ENCODE data around the gene CEP97.
A peak's percentile ranks its signal among the peaks of the same experiment; 100 is the strongest.
"Not testable (repeated sequence)": the region's sequence is repeated elsewhere in the genome, so short reads cannot be mapped to it uniquely, and the experiment has no call there.

CEP97 gene

DNA sequence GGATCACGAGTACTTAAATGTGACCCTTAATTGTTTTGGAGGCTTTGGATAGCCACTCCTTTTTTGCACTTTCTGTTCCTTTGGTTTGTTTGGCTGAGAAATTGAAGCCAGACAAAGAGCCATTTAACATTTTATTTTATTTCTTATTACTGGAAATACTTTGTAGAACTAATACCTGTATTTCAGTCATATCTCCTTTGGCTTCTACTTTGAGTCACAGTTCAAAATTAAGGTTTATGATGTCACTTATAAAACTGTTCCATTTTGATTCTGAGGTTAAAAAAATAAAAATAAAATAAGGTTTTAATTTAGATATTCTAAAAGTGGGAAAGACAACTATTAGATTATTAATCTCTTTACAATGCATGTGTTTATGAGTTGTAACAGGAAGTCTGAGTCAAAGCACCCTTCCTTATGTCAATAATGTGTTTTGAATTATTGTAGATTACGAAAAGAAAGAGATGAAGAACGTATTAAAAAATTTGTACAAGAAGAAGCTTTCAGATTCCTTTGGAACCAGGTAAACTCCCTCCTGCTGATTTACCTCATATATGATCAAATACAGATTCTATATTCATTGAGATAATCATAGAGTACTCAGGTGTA, 37.7 kb downstream of the CEP97 start:
- DNase-seq (ENCODE audit: low spot score) = no peak

DNA sequence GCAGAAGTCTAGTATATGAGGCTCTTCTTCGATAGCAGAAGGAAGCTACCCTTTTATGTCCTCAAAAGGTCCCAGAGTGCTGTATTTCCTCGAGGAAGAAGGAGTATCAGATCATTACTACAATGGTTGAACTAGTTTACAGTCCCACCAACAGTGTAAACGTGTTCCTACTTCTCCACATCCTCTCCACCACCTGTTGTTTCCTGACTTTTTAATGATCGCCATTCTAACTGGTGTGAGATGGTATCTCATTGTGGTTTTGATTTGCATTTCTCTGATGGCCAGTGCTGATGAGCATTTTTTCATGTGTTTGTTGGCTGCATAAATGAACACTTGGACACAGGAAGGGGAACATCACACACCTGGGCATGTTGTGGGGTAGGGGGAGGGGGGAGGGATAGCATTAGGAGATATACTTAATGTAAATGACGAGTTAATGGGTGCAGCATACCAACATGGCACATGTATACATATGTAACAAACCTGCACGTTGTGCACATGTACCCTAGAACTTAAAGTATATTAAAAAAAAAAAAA, 53.4 kb downstream of the CEP97 start:
- DNase-seq (ENCODE audit: low spot score) = not testable (repeated sequence)

DNA sequence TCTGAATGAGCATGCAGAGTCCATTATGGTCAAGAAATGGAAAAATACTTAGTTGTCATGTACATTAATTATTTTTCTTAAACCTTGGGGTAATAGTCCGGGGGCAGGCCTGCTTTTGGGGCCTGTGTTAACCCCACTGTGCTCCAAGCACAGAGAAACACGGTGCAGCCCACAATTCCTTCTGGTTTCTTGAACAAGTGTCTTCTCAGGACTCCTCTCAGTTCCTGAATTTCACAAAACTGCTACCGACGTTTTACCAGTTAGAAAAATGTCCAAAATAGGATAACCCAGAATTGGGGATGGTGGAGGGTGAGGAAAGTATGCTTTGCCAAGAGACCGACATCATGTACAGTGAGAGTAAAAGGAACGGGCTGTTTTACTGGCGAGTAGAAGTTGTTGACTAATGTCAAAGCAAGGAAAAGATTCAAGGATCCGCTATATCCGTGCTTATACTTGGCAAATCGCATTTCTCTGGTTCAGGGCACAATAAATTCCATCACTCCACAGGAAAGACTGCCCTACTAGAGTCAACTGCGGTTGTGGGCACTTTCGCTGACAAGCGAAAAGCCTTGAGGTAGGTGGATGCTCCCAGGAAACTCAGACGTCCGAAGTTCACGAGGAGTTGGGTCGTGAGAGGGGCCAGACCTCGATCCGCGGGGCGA, 54.1 kb downstream of the CEP97 start:
- DNase-seq (ENCODE audit: low spot score) = no peak

DNA sequence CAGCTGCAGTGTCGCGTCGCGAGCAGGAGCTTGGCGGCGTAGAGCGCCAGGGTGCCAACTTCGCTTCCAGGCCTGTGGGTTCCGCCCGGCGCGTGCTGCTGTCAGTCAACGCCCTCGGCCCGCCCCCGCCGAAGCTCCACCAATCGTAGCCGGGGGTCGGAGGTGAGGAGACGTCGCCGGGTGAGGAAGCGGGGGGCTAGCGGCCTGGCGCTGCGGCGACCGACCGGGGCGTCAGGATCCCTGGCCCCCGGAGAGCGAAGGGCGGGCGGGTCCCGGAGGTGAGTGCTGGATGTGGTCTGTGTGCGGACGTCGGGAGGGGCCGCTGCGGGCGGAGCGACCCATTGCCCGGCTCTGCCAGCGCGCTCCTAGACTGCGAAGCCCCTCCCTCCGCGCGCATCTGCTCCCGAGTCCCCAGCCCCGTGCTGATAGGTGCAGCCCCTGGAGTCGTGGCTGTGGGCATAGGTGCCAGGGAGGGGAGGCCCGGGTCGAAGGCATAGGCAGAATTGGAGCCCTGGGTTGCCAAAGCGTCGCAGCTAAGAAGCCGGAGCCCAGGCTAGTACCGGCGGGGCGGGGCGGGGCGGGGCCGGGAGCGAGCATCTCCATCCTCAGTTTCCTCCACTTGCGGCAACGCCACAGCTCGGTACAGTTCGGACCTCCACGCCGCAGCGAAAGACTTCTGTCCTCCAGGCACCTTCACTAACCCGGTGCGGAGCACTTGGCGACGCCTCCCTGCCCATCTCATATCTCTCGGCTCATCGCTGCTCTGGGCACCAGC, 54.8 kb downstream of the CEP97 start, which contains the start of gene NXPE3:
Gene NXPE3 (plus strand): TSS at position 165 of the 775 bp plus-strand sequence. CDS start 6,386 bp downstream, outside the sequence.
- DNase-seq (ENCODE audit: low spot score) = peak; percentile 88

DNA sequence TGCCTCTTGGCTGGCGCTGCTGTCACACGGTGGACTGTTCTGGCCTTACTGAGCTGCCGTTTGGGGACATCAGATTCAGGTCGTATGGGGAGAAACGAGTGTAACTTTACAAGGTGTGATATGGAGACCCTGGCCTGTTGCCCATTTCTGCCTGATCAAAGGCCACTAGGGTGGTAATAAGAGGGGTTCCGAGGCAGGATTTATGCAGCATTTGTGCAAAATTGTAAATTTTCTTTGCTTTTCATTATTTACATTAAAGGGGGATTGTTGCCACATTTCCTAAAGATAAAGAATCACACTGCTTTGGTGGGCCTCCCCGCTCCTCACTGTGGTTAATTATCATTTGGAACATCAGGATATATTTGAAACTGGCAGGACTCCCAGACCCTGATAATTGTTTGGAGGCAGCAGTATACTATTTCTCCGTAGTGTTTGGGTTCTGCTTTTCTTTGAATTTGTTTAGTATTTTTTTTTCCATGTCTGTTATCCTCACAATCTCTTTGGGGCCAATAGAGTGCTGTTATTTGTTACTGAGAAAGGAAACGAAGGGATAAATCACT, 55.5 kb downstream of the CEP97 start:
- DNase-seq (ENCODE audit: low spot score) = peak; percentile 12

DNA sequence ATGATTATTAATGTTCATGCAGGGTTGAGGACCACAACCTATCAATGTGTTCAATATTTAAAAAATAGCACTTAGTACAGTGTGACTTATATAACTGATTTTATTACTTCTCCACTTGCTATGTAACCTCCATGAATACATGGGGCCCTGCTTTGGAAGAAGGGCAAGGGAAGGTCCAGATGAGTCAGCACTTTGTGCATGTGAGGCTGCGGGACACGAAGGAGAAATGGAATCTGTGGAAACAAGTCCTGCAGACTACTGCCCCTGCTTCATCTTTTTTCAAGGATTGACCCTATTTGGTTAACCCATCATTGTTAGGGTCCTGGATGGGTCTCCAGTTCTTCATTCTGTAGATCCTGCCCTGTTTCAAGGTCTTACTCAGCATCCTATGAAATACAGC, 56.2 kb downstream of the CEP97 start:
- DNase-seq (ENCODE audit: low spot score) = peak; percentile 92

DNA sequence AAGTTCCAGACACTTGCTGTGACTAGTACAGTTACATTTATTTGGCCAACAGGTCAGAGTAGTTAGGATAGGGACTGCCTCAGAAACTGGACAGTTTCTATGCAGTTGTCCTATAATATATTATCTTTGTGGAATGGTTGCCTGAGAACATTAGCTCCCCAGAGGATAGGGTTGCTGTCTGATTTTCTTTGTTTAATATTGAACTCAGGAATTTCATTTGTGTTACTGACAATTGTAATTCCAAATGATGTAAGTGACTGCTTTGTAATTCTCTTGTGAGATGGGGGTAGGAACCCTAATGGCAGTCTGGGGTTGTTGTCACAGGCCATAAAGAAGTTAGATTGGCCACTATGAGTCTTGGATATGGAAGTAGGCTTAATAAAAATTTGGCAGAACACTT, 56.8 kb downstream of the CEP97 start:
- DNase-seq (ENCODE audit: low spot score) = peak; percentile 21

DNA sequence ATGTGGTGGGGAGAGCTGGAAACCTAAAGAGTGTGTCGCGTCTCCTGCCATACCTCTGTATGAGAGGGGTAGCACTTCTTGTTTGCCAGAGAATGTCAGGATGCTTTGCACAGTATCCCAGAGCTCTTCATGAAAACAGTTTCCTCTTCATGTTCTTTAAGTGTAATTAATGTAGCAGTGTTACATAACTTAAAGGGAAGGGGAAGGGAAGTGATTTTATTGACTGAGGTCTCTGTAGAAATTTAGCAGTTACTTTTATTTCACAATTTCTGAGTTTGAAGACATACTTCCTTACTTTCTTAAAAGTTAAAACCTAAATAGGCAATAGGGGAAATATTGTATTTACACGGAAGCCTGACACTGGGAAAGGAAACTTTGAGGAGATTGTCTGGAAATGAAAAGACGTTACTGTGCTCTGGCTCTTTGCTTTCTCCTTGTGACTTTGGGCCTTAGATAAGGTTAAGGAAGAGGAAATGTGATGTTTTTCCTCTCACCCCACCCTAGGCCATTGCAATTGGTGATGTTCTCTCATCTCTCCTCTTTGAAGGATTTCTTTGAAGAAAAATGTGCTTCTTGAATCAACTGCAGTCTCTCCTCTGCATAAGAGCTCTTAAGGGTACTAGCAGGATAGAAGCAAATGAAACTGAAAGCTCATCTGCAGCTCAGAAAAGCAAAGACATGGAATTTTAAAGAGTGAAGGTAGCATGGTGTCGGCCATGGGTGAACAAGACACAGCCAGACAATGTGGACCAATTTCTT, 60.6 kb downstream of the CEP97 start:
- DNase-seq (ENCODE audit: low spot score) = no peak

DNA sequence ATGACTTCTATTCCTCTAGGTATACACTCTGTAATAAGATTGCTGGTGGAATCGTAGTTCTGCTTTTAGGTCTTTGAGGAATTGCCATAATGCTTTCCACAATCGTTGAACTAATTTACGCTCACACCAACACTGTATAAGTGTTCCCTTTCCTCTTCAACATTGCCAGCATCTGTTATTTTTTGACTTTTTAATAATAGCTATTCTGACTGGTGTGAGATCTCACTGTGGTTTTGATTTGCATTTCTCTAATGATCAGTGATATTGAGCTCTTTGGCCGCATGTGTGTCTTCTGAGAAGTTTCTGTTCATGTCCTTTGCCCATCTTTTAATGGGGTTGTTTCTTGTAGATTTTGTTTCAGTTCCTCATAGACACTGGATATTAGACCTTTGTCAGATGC, 67.4 kb downstream of the CEP97 start:
- DNase-seq (ENCODE audit: low spot score) = no peak

DNA sequence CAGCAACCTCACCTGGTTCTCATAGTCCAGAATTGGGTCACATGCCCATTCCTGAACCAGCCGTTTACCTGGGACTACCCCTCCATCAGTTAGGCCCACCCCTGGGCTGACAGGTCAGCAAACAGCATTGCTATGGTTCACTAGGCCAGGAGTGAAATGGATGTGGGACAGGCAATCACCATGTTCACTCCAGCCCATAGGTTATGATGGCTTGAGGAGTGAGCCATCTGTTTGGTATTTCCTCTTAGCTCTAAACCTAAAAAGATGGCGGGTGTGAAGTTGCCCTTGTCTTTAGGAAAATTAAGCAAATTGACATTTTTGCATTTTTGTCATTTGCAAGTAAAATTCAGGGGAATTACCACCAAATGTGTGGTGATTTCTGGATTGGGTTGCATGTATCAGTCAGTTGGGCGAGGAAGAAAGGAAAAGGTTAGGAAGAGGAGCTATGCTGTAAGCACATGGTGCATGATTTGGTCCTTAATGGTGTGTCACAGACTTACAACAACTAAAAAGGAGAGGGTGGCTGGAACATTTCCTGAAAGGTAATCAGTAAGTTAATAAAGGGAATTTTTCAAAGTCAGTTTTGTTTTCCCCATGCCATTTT, 71.8 kb downstream of the CEP97 start:
- no peak for DNase-seq (ENCODE audit: low spot score)

DNA sequence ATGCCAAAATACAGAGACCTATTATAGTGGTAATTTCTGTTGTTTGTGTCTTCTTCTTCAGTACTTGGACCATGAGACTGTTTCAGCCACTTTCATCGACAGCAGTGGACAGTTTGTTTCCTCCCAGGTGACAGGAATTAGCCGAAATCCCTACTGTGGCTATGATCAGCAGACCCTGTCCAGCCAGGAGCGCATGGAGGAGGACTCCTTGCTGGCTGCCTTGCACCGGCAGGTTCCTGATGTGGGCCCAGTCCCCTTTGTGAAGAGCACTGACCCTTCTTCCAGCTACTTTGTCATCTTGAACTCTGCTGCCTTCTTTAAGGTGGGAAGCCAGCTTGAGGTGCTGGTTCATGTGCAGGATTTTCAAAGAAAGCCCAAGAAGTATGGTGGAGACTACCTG, 76.8 kb downstream of the CEP97 start:
- no peak for DNase-seq (ENCODE audit: low spot score)

DNA sequence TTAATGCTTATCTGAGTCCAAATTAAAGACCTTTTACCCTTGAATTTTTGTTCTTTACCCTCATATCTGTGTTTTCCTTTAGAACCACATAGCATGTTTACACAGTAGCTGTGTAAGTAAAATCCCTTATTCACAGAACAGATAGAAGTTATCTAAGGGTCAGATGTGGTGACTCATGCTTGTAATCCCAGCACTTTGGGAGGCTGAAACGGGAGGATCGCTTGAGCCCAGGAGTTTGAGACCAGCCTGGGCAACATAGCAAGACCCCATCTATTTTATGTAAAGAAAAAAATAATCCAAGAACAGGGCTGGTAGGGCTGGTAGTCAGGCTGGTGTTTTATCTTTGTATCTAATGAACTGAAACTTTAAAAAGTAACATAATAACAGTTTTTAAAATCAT, 77.8 kb downstream of the CEP97 start:
- DNase-seq (ENCODE audit: low spot score) = no peak

DNA sequence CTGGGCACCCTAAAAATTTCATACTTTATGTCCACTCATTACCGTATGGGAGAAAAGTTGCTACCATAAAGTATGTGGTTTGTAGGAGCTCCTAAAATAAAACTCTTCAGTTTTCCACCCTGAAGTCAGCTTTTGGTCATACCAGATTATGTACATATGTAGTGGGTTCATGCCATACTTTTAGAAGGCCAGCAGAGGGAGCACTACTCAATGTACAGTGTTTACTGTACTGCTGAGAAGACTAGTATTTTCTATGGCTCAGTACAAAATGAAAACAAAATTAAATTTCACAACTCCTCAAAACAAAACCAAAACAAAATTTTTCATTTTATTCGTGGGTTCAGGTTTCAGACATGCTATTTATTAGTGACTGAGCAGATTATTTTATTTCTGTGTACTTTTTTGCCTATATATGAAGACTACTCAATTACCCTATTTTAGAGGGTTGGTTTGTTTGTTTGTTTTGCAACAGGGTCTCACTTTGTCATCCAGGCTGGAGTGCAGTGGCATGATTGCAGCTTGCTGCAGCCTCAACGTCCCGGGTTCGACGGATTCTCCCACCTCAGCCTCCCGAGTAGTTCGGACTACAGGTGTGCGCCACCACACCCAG, 78.9 kb downstream of the CEP97 start:
- peak; percentile 87 for DNase-seq (ENCODE audit: low spot score)

DNA sequence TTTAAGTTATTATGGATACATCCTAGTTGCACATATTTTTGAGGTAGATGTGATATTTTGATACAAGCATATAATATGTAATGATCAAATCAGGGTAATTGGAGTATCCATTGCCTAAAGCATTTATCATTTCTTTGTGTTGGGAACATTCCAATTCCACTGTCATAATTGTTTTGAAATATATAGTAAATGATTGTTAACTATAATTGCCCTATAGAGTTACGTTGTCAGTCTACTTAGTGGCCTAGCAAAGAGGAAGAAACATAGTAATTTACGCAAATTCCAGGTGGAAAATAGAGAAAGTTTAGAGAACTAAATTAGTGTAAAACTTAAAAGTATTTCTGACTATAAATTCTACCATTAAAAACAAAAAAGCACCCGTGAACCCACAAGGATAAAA, 79.5 kb downstream of the CEP97 start:
- no peak for DNase-seq (ENCODE audit: low spot score)

DNA sequence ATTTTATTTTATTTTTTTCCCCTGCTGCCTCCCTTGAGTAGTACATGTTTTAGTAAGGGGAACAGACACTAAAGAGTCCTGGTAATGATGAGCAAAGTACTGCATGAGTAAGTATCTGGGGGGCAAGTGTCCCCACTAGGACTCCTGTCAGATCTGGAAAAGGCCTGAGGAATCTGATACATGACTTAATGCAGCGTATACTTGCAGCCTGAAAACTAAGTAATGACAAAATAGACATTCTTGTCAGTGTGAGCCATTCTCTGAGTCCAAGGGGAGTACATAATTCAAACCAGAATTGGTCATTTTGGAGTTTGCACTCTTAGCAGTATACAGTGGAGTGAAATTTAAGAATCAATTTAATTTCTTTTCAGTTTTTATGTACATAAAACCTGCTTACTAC, 82.1 kb downstream of the CEP97 start:
- no peak for DNase-seq (ENCODE audit: low spot score)

DNA sequence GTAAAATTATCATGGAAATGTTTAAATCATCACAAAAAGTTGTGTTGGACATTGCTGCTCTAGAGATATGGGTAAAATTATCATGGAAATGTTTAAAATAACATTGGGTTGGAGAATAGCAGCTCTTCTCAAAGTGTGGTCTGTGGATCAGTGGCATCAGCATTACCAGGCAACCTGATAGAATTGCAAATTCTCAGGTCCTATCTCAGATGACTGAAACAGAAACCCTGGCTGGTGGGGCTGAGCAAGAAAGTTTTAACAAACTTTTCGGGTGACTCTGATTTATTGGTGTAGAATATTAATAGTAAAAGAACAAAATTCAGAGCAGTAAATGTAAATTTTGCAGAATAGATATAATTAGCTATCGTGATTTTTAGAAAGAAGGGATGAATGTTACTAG, 83.5 kb downstream of the CEP97 start:
- DNase-seq (ENCODE audit: low spot score) = no peak

DNA sequence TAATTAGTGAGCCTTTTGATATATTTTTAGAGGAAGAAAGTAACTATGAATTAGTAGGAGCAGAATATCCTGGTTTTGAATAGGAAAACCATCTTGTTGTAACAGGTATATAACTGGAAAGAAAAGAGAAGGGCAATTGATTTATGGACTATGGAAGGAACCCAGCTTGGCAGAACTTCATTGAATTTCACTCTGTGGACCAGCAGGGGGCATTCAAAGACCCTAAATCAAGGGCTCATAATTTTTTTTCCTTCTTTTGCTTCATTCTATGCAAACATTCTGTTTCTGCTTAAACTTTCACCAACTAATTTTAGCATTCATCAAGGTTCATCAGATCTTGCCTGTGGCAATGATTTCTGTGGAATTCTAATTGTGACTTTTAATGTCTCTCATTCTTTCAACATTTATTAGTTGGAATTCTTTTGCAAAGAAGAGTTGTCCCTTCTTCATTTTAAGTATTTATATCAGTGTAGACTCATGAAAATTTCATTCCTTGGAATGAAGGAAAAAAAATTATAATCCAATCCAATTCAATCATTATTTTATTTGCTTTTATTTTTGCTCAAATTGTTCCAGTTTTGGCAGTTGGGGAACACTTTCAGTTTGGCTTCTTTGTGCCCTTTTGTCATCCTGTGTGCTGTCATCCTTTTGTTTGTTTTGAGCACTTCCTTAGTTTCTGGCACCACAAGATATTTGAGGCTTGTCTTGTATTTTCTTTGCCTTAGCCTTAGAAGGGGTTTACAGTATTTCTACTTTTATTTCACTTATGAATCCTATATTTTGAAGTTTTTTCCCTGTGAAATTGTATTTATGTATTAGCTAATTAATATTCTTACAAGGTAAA, 85.0 kb downstream of the CEP97 start:
- peak; percentile 70 for DNase-seq (ENCODE audit: low spot score)

DNA sequence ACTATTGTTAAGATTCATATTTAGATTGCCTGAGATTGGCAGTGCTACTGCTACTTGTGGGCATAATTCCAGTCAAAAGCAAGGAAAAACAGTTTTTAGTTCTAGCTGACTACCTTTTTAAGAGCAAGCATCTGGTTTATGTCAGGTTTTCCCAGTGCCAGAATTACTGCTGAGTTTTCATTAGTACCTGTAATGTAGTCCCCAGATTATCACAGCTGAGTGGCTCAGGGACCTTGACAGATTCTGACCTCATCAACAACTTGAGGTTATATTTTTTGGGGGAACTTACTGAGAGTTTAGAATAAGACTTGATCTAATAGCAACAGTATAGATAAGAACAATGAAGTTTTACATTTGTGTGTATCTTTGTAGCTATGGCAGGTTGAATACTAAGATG, 85.6 kb downstream of the CEP97 start:
- DNase-seq (ENCODE audit: low spot score) = no peak

DNA sequence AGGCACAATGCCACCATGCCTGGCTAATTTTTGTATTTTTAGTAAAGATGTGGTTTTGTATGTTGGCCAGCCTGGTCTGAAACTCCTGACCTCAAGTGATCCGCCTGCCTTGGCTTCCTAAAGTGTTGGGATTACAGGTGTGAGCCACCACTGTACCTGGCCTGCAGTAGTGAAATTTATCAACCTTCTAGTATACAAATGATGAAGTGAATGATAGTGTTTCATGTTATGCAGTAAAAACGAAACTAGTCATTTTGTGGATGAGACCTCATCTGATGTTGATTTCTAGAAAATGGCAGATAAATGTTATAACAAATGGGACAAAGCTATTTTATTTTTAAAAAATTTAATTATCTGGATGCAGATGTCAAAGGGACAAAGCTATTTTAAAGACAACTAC, 87.5 kb downstream of the CEP97 start:
- no peak for DNase-seq (ENCODE audit: low spot score)

DNA sequence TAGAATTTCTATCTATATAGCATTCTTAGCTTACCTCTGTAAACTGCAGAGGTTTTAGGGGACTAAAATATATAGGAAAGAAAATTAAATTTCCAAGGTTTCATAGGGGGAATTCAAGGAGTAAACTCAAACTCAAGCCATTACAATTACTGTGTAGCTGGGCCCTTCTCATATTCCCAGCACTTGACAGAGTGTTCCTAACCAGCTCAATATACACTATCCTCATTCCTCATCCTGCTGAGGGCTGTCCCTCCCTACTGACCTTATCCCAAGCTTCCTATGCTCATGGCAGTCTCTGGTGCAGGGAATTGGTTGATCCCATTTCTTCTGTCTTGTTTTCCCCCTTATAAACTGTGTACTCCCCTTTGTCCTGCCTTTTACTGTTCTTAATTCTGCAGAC, 88.5 kb downstream of the CEP97 start:
- no peak for DNase-seq (ENCODE audit: low spot score)
